Measurements from ENCODE around the gene GFER.
A peak's percentile ranks its signal among the peaks of the same experiment; 100 is the strongest.

The GFER gene

GRCh38 chr16:1993731-1994131, 9.7 kb downstream of the GFER start:
- Histone ChIP-seq H2AK5ac (ENCODE audit: low read length) (no peak overlapping the region), H3K18ac (ENCODE audit: low read length) (no peak overlapping the region), H3K27me3 (ENCODE audit: insufficient read depth, low read length) (peaks cover 31% of the 10 kb centered on the region), H2BK120ac (ENCODE audit: insufficient read depth, low read length, poor library complexity) (no peak overlapping the region), H2AFZ (ENCODE audit: insufficient read depth, low read length, poor library complexity) (no peak overlapping the region), H3K4ac (ENCODE audit: low read depth, low read length) (no peak overlapping the region), H3K36me3 (ENCODE audit: control insufficient read depth in 1 of 2, insufficient read depth in 2 of 2, low read length in 2 of 2) (peaks cover 14 to 20% of the 10 kb centered on the region in 2 experiments), H3K9ac (ENCODE audit: low read length) (no peak overlapping the region), H3K79me2 (ENCODE audit: control insufficient read depth, insufficient read depth, low read length, poor library complexity) (no peaks in the 10 kb centered on the region), H3K14ac (ENCODE audit: low read length) (no peak overlapping the region), H3K23ac (ENCODE audit: low read length) (no peak overlapping the region), H3K79me1 (ENCODE audit: low read length) (peaks cover 5% of the 10 kb centered on the region), H3K27ac (ENCODE audit: low read depth, low read length) (no peak overlapping the region), H4K12ac (ENCODE audit: low read depth, low read length) (no peak overlapping the region), H3K4me2 (ENCODE audit: low read length) (no peak overlapping the region), H3K4me1 (ENCODE audit: control insufficient read depth in 1 of 2, insufficient read depth in 2 of 2, low read length in 2 of 2) (peaks cover 9 to 18% of the 10 kb centered on the region in 2 experiments), H4K91ac (ENCODE audit: low read depth, low read length) (no peak overlapping the region), H2BK12ac (ENCODE audit: low read length) (no peak overlapping the region), H3K4me3 (ENCODE audit: low read depth, low read length) (no peak overlapping the region), H4K8ac (ENCODE audit: low read depth, low read length) (no peak overlapping the region), H3K9me3 (ENCODE audit: insufficient read depth, low read depth, low read length) (peaks cover 19% of the 10 kb centered on the region), H2BK5ac (ENCODE audit: low read depth, low read length, poor library complexity) (no peak overlapping the region)
- no CpG with 5 or more reads among the region's 2 CpGs for WGBS (ENCODE audit: extremely low coverage, insufficient coverage, insufficient read length)
- peak in 1 of 2 donors; percentile 36 for DNase-seq

GRCh38 chr16:1997494-1998359, 13.7 kb downstream of the GFER start:
- Histone ChIP-seq H3K27me3 (ENCODE audit: insufficient read depth, low read length) (no peaks in the 10 kb centered on the region), H3K27ac (ENCODE audit: low read depth, low read length) (no peak overlapping the region), H3K9me3 (ENCODE audit: insufficient read depth, low read depth, low read length) (peaks cover 2% of the 10 kb centered on the region), H3K14ac (ENCODE audit: low read length) (no peak overlapping the region), H3K18ac (ENCODE audit: low read length) (no peak overlapping the region), H4K8ac (ENCODE audit: low read depth, low read length) (no peak overlapping the region), H3K36me3 (ENCODE audit: control insufficient read depth in 1 of 2, insufficient read depth in 2 of 2, low read length in 2 of 2) (peaks cover 53 to 58% of the 10 kb centered on the region in 2 experiments), H2AFZ (ENCODE audit: insufficient read depth, low read length, poor library complexity) (no peak overlapping the region), H4K12ac (ENCODE audit: low read depth, low read length) (no peak overlapping the region), H3K4me2 (ENCODE audit: low read length) (no peak overlapping the region), H3K79me2 (ENCODE audit: control insufficient read depth, insufficient read depth, low read length, poor library complexity) (no peaks in the 10 kb centered on the region), H3K4me1 (ENCODE audit: control insufficient read depth in 1 of 2, insufficient read depth in 2 of 2, low read length in 2 of 2) (no peaks in the 10 kb centered on the region), H2AK5ac (ENCODE audit: low read length) (no peak overlapping the region), H2BK120ac (ENCODE audit: insufficient read depth, low read length, poor library complexity) (no peak overlapping the region), H3K9ac (ENCODE audit: low read length) (no peak overlapping the region), H3K4me3 (ENCODE audit: low read depth, low read length) (no peak overlapping the region), H3K79me1 (ENCODE audit: low read length) (no peaks in the 10 kb centered on the region), H3K4ac (ENCODE audit: low read depth, low read length) (no peak overlapping the region), H2BK5ac (ENCODE audit: low read depth, low read length, poor library complexity) (no peak overlapping the region), H3K23ac (ENCODE audit: low read length) (no peak overlapping the region), H4K91ac (ENCODE audit: low read depth, low read length) (no peak overlapping the region), H2BK12ac (ENCODE audit: low read length) (no peak overlapping the region)
- WGBS (ENCODE audit: extremely low coverage, insufficient coverage, insufficient read length) = no CpG with 5 or more reads among the region's 26 CpGs
- DNase-seq = no peak

- Histone ChIP-seq H3K4me1 (ENCODE audit: control insufficient read depth in 1 of 2, insufficient read depth in 2 of 2, low read length in 2 of 2) (no peaks in the 10 kb centered on the region), H2BK120ac (ENCODE audit: insufficient read depth, low read length, poor library complexity) (no peak overlapping the region), H3K9ac (ENCODE audit: low read length) (no peak overlapping the region), H3K4ac (ENCODE audit: low read depth, low read length) (no peak overlapping the region), H3K14ac (ENCODE audit: low read length) (no peak overlapping the region), H3K4me2 (ENCODE audit: low read length) (no peak overlapping the region), H3K18ac (ENCODE audit: low read length) (no peak overlapping the region), H2AFZ (ENCODE audit: insufficient read depth, low read length, poor library complexity) (no peak overlapping the region), H3K27ac (ENCODE audit: low read depth, low read length) (no peak overlapping the region), H4K12ac (ENCODE audit: low read depth, low read length) (no peak overlapping the region), H4K91ac (ENCODE audit: low read depth, low read length) (no peak overlapping the region), H4K8ac (ENCODE audit: low read depth, low read length) (no peak overlapping the region), H3K4me3 (ENCODE audit: low read depth, low read length) (no peak overlapping the region), H3K27me3 (ENCODE audit: insufficient read depth, low read length) (no peaks in the 10 kb centered on the region), H3K36me3 (ENCODE audit: control insufficient read depth in 1 of 2, insufficient read depth in 2 of 2, low read length in 2 of 2) (peaks cover 59 to 65% of the 10 kb centered on the region in 2 experiments), H2BK5ac (ENCODE audit: low read depth, low read length, poor library complexity) (no peak overlapping the region), H3K79me1 (ENCODE audit: low read length) (no peaks in the 10 kb centered on the region), H3K79me2 (ENCODE audit: control insufficient read depth, insufficient read depth, low read length, poor library complexity) (no peaks in the 10 kb centered on the region), H3K9me3 (ENCODE audit: insufficient read depth, low read depth, low read length) (no peaks in the 10 kb centered on the region), H2AK5ac (ENCODE audit: low read length) (no peak overlapping the region), H2BK12ac (ENCODE audit: low read length) (no peak overlapping the region), H3K23ac (ENCODE audit: low read length) (no peak overlapping the region)
- DNase-seq = no peak
- WGBS (ENCODE audit: extremely low coverage, insufficient coverage, insufficient read length) = no CpG with 5 or more reads among the region's 27 CpGs
These were observed 14.4 kb downstream of the GFER start for GRCh38 chr16:1998360-1998835.

GRCh38 chr16:1998852-1999801, 15.1 kb downstream of the GFER start:
- Histone ChIP-seq H3K27ac (ENCODE audit: low read depth, low read length) (no peak overlapping the region), H3K14ac (ENCODE audit: low read length) (no peak overlapping the region), H2BK5ac (ENCODE audit: low read depth, low read length, poor library complexity) (no peak overlapping the region), H3K9me3 (ENCODE audit: insufficient read depth, low read depth, low read length) (no peaks in the 10 kb centered on the region), H3K27me3 (ENCODE audit: insufficient read depth, low read length) (no peaks in the 10 kb centered on the region), H2BK12ac (ENCODE audit: low read length) (no peak overlapping the region), H3K9ac (ENCODE audit: low read length) (no peak overlapping the region), H3K23ac (ENCODE audit: low read length) (no peak overlapping the region), H4K91ac (ENCODE audit: low read depth, low read length) (no peak overlapping the region), H3K18ac (ENCODE audit: low read length) (no peak overlapping the region), H4K12ac (ENCODE audit: low read depth, low read length) (no peak overlapping the region), H3K4me3 (ENCODE audit: low read depth, low read length) (no peak overlapping the region), H3K79me2 (ENCODE audit: control insufficient read depth, insufficient read depth, low read length, poor library complexity) (no peaks in the 10 kb centered on the region), H3K4ac (ENCODE audit: low read depth, low read length) (no peak overlapping the region), H2AFZ (ENCODE audit: insufficient read depth, low read length, poor library complexity) (no peak overlapping the region), H3K4me1 (ENCODE audit: control insufficient read depth in 1 of 2, insufficient read depth in 2 of 2, low read length in 2 of 2) (peaks cover 2% of the 10 kb centered on the region in 2 experiments), H2AK5ac (ENCODE audit: low read length) (no peak overlapping the region), H3K36me3 (ENCODE audit: control insufficient read depth in 1 of 2, insufficient read depth in 2 of 2, low read length in 2 of 2) (peaks cover 61 to 67% of the 10 kb centered on the region in 2 experiments), H3K4me2 (ENCODE audit: low read length) (no peak overlapping the region), H4K8ac (ENCODE audit: low read depth, low read length) (no peak overlapping the region), H3K79me1 (ENCODE audit: low read length) (no peaks in the 10 kb centered on the region), H2BK120ac (ENCODE audit: insufficient read depth, low read length, poor library complexity) (no peak overlapping the region)
- DNase-seq = no peak
- no CpG with 5 or more reads among the region's 39 CpGs for WGBS (ENCODE audit: extremely low coverage, insufficient coverage, insufficient read length)
